Measurements from ENCODE around the gene HAND1. TPM values are rescaled to one million over a fixed set of nuclear protein-coding genes. Genes with fewer than 3 reads are reported as not detected.
A peak's percentile ranks its signal among the peaks of the same experiment; 100 is the strongest.

HAND1 gene
- 1 to 10 TPM; 1.8 to 9.2 (median 2.5) TPM for total RNA-seq
- polyA plus RNA-seq: 3.6 TPM
- long read RNA-seq, donor 1, transcript HAND1-201 (2 exons, 1,738 nt): major isoform, 8 of 11 reads
- long read RNA-seq, donor 1, partial matches to known transcripts: 2 of 11 reads
- long read RNA-seq, donor 1, other reads (novel, unspliced or antisense): 1 of 11 reads
- long read RNA-seq, donor 2, transcript HAND1-201 (2 exons, 1,738 nt): major isoform, 6 of 11 reads
- long read RNA-seq, donor 2, partial matches to known transcripts: 0 of 11 reads
- long read RNA-seq, donor 2, other reads (novel, unspliced or antisense): 5 of 11 reads
- long read RNA-seq, donor 3, transcript HAND1-201 (2 exons, 1,738 nt): major isoform, 19 of 23 reads
- long read RNA-seq, donor 3, partial matches to known transcripts: 0 of 23 reads
- long read RNA-seq, donor 3, other reads (novel, unspliced or antisense): 4 of 23 reads
- long read RNA-seq, donor 4, partial matches to known transcripts: 0 of 3 reads
- long read RNA-seq, donor 4, other reads (novel, unspliced or antisense): 0 of 3 reads

DNA sequence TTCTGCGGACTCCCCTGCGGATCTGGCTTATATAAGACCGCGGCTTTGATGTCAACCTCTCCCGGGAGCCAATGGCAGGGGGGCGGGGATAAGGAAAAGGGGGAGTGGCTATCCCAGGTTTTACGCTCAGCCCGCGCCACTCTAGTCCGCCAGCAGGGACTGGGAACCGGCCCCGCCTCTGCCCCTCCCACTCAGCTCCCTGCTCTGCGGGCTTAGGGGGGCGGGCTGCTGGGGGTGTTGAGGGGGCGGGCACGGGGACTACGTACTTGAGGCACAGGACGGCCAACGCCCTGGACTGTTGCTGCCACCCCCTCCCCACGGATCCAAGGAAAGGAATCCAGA lies at the start of gene HAND1:
Gene HAND1 (minus strand): TSS at position 4 of the 342 bp plus-strand sequence. CDS start 219 bp downstream, outside the sequence.
- Histone ChIP-seq H3K27ac (ENCODE audit: low read length) (no peak within 1 kb of the TSS), H3K4me3 (ENCODE audit: low read length) (peak within 1 kb of the TSS; percentile 46), H3K27me3 (ENCODE audit: control insufficient read depth, insufficient read depth) (no peaks in the 10 kb centered on the region), H3K4me1 (ENCODE audit: control insufficient read depth, insufficient read depth, low read length) (peaks cover 10% of the 10 kb centered on the region), H3K9me3 (ENCODE audit: control insufficient read depth, low read length) (no peaks in the 10 kb centered on the region)
- DNase-seq (peak; percentile 61 to 83 (median 79)), ATAC-seq (peak; percentile 86 to 90)
- intact Hi-C loops (cut with DNase I): no loop called here
- WGBS: 3% methylated on average over 20 of the region's 20 CpGs

DNA sequence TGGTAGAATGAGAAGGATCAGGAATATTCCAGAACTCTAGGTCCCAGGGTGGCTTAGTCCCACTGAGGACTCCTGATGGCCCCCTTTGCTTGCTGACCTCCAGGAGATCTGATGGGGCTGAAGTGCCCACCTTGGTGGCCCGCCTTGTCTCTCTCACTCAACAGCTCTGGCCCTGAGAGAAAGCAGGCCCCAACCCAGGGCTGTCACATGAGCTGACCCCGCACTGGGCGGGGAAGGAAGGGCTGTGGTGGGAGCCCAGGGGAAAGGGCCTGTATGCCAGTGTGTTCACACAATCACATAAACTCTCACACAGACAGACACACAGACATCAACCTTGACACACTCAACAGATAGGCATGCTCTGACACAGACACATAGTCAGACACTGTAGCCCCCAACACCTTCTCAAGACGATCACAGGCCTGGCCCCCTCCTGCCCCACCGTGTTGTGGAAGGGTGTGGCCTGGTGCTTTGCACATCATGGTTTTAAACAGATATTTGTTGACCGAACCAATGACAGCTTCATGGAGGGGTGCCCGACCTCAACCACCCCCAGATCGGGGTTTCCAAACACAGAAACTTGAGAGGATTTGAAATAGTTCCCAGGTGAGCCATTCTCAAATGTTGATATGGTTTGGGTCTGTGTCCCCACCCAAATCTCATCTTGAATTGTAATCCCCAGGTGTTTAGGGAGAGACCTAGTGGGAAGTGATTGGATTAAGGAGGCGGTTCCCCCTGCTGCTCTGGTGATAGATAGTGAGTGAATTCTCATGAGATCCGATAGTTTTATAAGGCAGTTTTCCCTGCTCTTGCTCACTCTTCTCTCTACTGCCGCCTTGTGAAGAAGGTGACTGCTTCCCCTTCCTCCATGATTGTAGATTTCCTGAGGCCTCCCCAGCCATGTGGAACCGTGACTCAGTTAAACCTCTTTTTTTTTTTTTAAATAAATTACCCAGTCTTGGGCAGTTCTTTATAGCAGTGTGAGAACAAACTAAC lies 48.5 kb upstream of the HAND1 start:
- peak in 1 of 2 donors; percentile 22 for ATAC-seq
- WGBS: 77% methylated on average over 12 of the region's 12 CpGs
- intact Hi-C loops (cut with DNase I): no loop called here

DNA sequence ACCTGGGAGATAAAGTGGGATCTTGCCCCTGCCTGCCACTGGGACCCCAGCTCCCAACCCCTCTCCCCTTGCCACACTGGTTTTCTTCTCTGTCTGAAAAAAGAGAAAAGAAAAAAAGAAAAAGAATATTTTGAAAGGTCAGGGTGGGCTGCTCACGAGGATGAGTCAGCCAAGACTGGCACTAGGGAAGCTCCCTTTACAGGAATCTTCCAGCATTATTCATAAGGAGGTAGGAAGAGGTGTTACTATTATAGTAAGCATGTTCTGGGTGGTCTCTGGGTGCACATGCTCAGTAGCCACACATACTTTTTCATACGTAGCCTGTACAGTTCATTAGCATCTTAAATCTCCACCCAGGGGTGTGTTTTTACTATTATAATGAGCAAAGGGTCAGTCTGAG lies 46.8 kb upstream of the HAND1 start:
- 75% methylated on average over 2 of the region's 2 CpGs for WGBS
- DNase-seq: no peak
- no peak for ATAC-seq
- H3K4me1 ChIP-seq (ENCODE audit: control insufficient read depth, insufficient read depth, low read length): no peaks in the 10 kb centered on the region
- no peak overlapping the region for H3K4me3 ChIP-seq (ENCODE audit: low read length)
- H3K9me3 ChIP-seq (ENCODE audit: control insufficient read depth, low read length): no peaks in the 10 kb centered on the region
- H3K27me3 ChIP-seq (ENCODE audit: control insufficient read depth, insufficient read depth): no peaks in the 10 kb centered on the region
- no peak overlapping the region for H3K27ac ChIP-seq (ENCODE audit: low read length)
- intact Hi-C loops (cut with DNase I): no loop called here

More for the DNA sequence above, 48.5 kb upstream of the HAND1 start:
- no peaks in the 10 kb centered on the region for H3K9me3 ChIP-seq (ENCODE audit: control insufficient read depth, low read length)
- no peaks in the 10 kb centered on the region for H3K27me3 ChIP-seq (ENCODE audit: control insufficient read depth, insufficient read depth)
- H3K27ac ChIP-seq (ENCODE audit: low read length): no peak overlapping the region
- no peak overlapping the region for H3K4me3 ChIP-seq (ENCODE audit: low read length)
- no peaks in the 10 kb centered on the region for H3K4me1 ChIP-seq (ENCODE audit: control insufficient read depth, insufficient read depth, low read length)
- no peak for DNase-seq

DNA sequence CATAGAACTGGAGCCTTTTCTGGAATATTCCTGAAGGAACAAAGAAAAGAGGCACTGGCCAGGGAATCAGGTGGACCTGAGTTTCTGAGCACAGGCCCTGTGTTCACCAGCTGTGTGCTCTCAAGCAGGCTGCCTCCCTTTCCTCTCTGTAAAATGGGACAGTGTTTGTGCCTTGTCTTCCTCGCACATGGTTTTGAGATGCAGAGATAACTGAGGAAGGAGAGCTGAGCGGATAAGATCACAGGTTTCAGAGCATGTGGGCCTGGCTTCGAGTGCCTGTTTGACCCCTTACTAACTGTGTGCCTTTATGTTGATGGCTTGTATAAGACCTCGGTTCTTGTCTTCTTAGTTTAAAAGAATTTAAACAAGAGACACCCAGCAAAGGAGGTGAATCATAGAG lies 46.2 kb upstream of the HAND1 start:
- 81% methylated on average over 4 of the region's 4 CpGs for WGBS
- Histone ChIP-seq H3K27ac (ENCODE audit: low read length) (no peak overlapping the region), H3K27me3 (ENCODE audit: control insufficient read depth, insufficient read depth) (no peaks in the 10 kb centered on the region), H3K4me3 (ENCODE audit: low read length) (no peak overlapping the region), H3K9me3 (ENCODE audit: control insufficient read depth, low read length) (no peaks in the 10 kb centered on the region), H3K4me1 (ENCODE audit: control insufficient read depth, insufficient read depth, low read length) (no peaks in the 10 kb centered on the region)
- DNase-seq (no peak), ATAC-seq (no peak)
- intact Hi-C loops (cut with DNase I): no loop called here

DNA sequence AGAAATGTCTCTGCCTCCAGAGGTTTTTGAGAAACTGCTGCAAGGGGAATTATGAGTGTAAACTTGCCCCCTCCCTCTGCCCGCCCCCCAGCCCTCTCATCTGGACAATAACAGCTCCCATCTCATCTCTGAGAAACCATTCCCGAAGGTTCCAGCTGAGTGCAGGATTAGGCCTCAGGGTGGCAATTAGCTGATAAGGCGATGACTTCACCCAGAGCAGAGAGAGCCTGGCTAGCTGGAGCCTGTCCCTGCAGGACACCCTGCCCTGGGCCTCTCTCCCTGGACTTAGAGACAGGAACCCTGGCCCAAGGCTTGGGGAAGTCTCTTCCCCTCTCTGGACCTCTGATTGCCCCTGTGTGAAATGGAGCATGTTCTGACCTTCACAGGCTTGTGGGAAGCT lies 45.7 kb upstream of the HAND1 start:
- ATAC-seq (peak; percentile 51 to 76), DNase-seq (no peak)
- intact Hi-C loops (cut with DNase I): no loop called here

DNA sequence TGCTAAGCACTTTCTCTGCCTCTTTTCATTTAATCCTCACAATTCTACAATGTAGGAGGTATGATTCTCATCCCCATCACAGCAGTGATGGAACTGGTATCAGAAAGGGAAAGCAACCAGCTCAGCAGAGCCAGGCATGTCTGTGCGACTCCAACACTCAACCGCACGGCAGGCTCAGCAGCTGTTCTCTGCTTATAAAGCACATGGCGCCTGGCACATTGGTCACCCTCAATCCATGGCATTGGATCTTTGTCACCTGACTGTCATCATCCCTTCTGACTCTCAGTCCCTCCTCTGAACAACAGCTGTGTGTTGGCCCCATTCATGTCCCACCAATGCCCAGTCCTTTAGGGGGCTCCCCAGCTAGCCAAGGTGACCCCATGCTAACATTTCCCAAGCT lies 45.1 kb upstream of the HAND1 start:
- no peaks in the 10 kb centered on the region for H3K4me1 ChIP-seq (ENCODE audit: control insufficient read depth, insufficient read depth, low read length)
- no peak overlapping the region for H3K27ac ChIP-seq (ENCODE audit: low read length)
- DNase-seq (no peak), ATAC-seq (no peak)
- no peaks in the 10 kb centered on the region for H3K27me3 ChIP-seq (ENCODE audit: control insufficient read depth, insufficient read depth)
- no peak overlapping the region for H3K4me3 ChIP-seq (ENCODE audit: low read length)
- 76% methylated on average over 4 of the region's 4 CpGs for WGBS
- no peaks in the 10 kb centered on the region for H3K9me3 ChIP-seq (ENCODE audit: control insufficient read depth, low read length)
- intact Hi-C loops (cut with DNase I): no loop called here

More for the DNA sequence above, 45.7 kb upstream of the HAND1 start:
- no peak overlapping the region for H3K27ac ChIP-seq (ENCODE audit: low read length)
- H3K9me3 ChIP-seq (ENCODE audit: control insufficient read depth, low read length): no peaks in the 10 kb centered on the region
- H3K4me3 ChIP-seq (ENCODE audit: low read length): no peak overlapping the region
- H3K27me3 ChIP-seq (ENCODE audit: control insufficient read depth, insufficient read depth): no peaks in the 10 kb centered on the region
- no peaks in the 10 kb centered on the region for H3K4me1 ChIP-seq (ENCODE audit: control insufficient read depth, insufficient read depth, low read length)
- WGBS: 31% methylated on average over 3 of the region's 3 CpGs

DNA sequence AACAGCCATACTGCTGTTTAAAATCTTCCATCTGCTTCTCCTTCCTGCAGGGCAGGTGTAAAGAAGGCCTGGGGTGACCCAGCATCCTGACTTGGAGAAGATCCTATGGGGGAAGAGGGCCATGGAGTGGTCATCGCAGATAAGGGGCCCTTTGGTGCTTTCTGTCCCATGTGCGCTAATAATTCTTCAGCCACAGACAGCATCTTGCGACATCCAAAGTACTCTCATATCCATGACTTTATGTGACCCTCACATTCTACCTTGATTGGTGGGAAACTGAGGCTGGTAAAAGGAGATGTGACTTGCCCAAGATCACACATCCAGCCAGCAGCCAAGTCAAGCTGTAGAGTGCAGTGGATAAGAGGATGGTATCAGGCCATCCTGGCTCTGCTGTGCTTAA lies 44.3 kb upstream of the HAND1 start:
- ATAC-seq (no peak), DNase-seq (no peak)
- Histone ChIP-seq H3K27me3 (ENCODE audit: control insufficient read depth, insufficient read depth) (no peaks in the 10 kb centered on the region), H3K9me3 (ENCODE audit: control insufficient read depth, low read length) (no peaks in the 10 kb centered on the region), H3K4me3 (ENCODE audit: low read length) (no peak overlapping the region), H3K4me1 (ENCODE audit: control insufficient read depth, insufficient read depth, low read length) (no peaks in the 10 kb centered on the region), H3K27ac (ENCODE audit: low read length) (no peak overlapping the region)
- intact Hi-C loops (cut with DNase I): no loop called here
- WGBS: 96% methylated on average over 3 of the region's 3 CpGs

DNA sequence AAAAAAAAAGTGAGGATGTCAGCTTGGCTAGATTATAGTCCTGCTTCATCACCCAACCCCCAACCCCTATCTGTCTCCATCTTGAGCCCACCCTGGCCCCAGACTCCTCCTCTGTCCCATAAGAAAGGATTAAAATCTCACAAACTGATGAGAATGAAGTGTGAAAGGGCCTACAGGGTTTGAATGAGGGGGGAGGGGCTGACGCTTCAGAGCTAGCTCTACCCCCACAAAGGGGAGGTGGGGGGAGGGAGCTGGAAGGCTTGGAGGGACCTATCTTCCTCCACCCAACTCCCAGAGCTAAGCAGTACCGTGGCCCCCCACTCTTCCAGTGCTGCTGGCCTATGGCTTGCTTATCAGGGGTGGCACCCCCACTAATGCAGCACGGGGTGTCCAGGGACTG lies 43.7 kb upstream of the HAND1 start:
- DNase-seq (no peak), ATAC-seq (no peak)
- Histone ChIP-seq H3K27ac (ENCODE audit: low read length) (no peak overlapping the region), H3K4me1 (ENCODE audit: control insufficient read depth, insufficient read depth, low read length) (no peaks in the 10 kb centered on the region), H3K4me3 (ENCODE audit: low read length) (no peak overlapping the region), H3K9me3 (ENCODE audit: control insufficient read depth, low read length) (no peaks in the 10 kb centered on the region), H3K27me3 (ENCODE audit: control insufficient read depth, insufficient read depth) (no peaks in the 10 kb centered on the region)
- WGBS: 53% methylated on average over 3 of the region's 3 CpGs
- intact Hi-C loops (cut with DNase I): no loop called here

DNA sequence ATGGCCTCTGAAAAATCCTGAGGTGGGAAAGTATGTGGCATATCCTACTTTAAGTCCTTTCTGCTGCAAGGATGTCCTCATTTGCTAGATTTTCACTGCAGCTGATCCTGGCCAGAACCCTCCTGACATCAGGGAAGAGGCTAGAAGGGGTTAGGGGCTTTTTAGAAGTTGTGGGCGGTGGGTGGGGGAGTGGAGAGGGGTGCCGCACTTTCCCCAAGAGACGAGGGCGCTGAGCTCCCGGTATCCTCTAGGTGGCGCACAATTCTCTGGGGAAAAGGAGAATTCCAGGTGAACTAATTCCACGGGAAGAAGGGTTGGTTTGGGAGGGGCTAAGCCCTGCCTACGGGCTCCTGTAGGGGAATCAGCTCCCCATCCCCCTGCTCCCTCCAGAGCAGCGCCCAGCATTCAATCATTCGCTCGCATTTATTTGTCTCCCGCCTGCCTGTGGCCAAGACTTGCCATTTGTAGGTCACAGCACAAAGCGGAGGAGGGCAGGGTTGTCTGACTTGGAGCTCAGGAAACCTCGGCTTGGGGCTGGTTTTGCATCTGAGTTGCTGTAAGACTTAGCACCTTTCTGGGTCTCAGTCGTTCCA lies 42.9 kb upstream of the HAND1 start:
- DNase-seq (no peak), ATAC-seq (no peak)
- no peak overlapping the region for H3K4me3 ChIP-seq (ENCODE audit: low read length)
- H3K9me3 ChIP-seq (ENCODE audit: control insufficient read depth, low read length): no peaks in the 10 kb centered on the region
- WGBS: 11% methylated on average over 15 of the region's 15 CpGs
- no peaks in the 10 kb centered on the region for H3K27me3 ChIP-seq (ENCODE audit: control insufficient read depth, insufficient read depth)
- H3K27ac ChIP-seq (ENCODE audit: low read length): no peak overlapping the region
- intact Hi-C loops (cut with DNase I): no loop called here
- no peaks in the 10 kb centered on the region for H3K4me1 ChIP-seq (ENCODE audit: control insufficient read depth, insufficient read depth, low read length)

DNA sequence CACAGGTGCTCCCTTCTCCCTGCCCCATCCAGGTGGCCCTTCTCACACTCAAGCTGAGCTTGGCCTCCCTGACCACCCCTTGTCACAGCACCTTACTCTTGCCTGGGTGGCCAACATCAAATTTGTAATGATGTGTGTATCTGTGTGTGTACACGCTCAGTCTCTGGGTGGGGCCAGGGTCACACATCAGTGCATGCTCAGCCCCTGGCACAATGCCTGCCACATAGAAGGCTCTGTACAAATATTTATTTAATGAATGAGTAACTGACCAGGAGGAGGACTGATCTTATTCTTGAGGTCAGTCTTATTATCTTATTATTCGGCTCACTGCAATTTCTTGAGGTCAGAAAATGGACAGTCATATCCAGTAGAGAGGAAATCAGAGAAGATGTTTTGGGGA lies 41.3 kb upstream of the HAND1 start:
- no peaks in the 10 kb centered on the region for H3K4me1 ChIP-seq (ENCODE audit: control insufficient read depth, insufficient read depth, low read length)
- ATAC-seq (no peak), DNase-seq (no peak)
- intact Hi-C loops (cut with DNase I): no loop called here
- H3K4me3 ChIP-seq (ENCODE audit: low read length): no peak overlapping the region
- WGBS: 61% methylated on average over 2 of the region's 2 CpGs
- no peaks in the 10 kb centered on the region for H3K9me3 ChIP-seq (ENCODE audit: control insufficient read depth, low read length)
- H3K27me3 ChIP-seq (ENCODE audit: control insufficient read depth, insufficient read depth): no peaks in the 10 kb centered on the region
- H3K27ac ChIP-seq (ENCODE audit: low read length): no peak overlapping the region
